ENCODE results near the gene DAD1. TPM values are rescaled to one million over a fixed set of nuclear protein-coding genes. Genes with fewer than 3 reads are reported as not detected.
"Not testable (repeated sequence)": the region's sequence is repeated elsewhere in the genome, so short reads cannot be mapped to it uniquely, and the experiment has no call there.

The DAD1 gene
- total and polyA plus RNA-seq, 7 donors = 77.8 to 277 (median 118) TPM

GRCh38 chr14:22629361-22629760 is 40.3 kb upstream of the DAD1 start:
- intact Hi-C loops (cut with DNase I) = no loop called here
- WGBS, 3 donors = 65 to 77% (median 72%) methylated on average over 5 of the region's 5 CpGs

GRCh38 chr14:22627506-22628263 is 38.7 kb upstream of the DAD1 start:
- no peak overlapping the region for H3K27ac ChIP-seq
- no peaks in the 10 kb centered on the region for H3K4me1 ChIP-seq
- 71 to 75% (median 74%) methylated on average over 7 of the region's 7 CpGs for WGBS, 3 donors
- DNase-seq (no peak), ATAC-seq (no peak)
- H3K36me3 ChIP-seq (ENCODE audit: insufficient read depth in 1 of 2, low read depth in 1 of 2) = no peaks in the 10 kb centered on the region
- no peaks in the 10 kb centered on the region for H3K9me3 ChIP-seq
- H3K4me3 ChIP-seq = no peak overlapping the region
- H3K27me3 ChIP-seq (ENCODE audit: insufficient read depth in 3 of 3, low read length in 2 of 3) = no peaks in the 10 kb centered on the region
- intact Hi-C loops (cut with DNase I) = no loop called here
- TF ChIP-seq, protein P1, sequence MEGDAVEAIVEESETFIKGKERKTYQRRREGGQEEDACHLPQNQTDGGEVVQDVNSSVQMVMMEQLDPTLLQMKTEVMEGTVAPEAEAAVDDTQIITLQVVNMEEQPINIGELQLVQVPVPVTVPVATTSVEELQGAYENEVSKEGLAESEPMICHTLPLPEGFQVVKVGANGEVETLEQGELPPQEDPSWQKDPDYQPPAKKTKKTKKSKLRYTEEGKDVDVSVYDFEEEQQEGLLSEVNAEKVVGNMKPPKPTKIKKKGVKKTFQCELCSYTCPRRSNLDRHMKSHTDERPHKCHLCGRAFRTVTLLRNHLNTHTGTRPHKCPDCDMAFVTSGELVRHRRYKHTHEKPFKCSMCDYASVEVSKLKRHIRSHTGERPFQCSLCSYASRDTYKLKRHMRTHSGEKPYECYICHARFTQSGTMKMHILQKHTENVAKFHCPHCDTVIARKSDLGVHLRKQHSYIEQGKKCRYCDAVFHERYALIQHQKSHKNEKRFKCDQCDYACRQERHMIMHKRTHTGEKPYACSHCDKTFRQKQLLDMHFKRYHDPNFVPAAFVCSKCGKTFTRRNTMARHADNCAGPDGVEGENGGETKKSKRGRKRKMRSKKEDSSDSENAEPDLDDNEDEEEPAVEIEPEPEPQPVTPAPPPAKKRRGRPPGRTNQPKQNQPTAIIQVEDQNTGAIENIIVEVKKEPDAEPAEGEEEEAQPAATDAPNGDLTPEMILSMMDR (IDR thresholded peaks at IDR 0.05) = no peak

More at GRCh38 chr14:22629361-22629760, 40.3 kb upstream of the DAD1 start:
- DNase-seq (no peak), ATAC-seq (no peak)
- no peaks in the 10 kb centered on the region for H3K4me1 ChIP-seq
- no peaks in the 10 kb centered on the region for H3K36me3 ChIP-seq (ENCODE audit: insufficient read depth in 1 of 2, low read depth in 1 of 2)
- TF ChIP-seq, protein P1 (IDR thresholded peaks at IDR 0.05) = no peak
- no peaks in the 10 kb centered on the region for H3K9me3 ChIP-seq
- H3K27me3 ChIP-seq (ENCODE audit: insufficient read depth in 3 of 3, low read length in 2 of 3) = no peaks in the 10 kb centered on the region
- no peak overlapping the region for H3K27ac ChIP-seq
- H3K4me3 ChIP-seq = no peak overlapping the region

DNA sequence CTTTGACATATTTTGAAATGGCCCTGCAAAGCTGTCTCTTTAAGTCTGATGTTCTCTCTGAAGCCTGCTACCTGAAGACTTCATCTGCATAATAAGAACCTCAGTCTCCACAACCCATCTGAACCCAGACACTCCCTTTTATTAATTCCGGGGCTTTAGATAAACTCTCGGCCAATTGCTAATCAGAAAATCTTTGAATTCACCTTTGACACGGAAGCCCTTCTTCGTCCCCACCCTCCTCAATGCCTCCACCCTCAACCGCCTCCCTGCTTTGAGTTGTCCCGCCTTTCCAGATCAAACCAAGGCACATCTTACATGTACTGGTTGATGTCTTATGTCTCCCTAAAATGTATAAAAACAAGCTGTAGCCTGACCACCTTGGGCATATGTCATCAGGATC is 37.6 kb upstream of the DAD1 start:
- intact Hi-C loops (cut with DNase I) = no loop called here
- Histone ChIP-seq H3K4me3 (no peak overlapping the region), H3K27me3 (ENCODE audit: insufficient read depth in 3 of 3, low read length in 2 of 3) (no peaks in the 10 kb centered on the region), H3K36me3 (ENCODE audit: insufficient read depth in 1 of 2, low read depth in 1 of 2) (no peaks in the 10 kb centered on the region), H3K9me3 (no peaks in the 10 kb centered on the region), H3K27ac (no peak overlapping the region), H3K4me1 (no peaks in the 10 kb centered on the region)
- TF ChIP-seq, protein P1 (IDR thresholded peaks at IDR 0.05) = no peak
- DNase-seq (no peak), ATAC-seq (no peak)
- 81 to 88% (median 87%) methylated on average over 6 of the region's 6 CpGs for WGBS, 3 donors

DNA sequence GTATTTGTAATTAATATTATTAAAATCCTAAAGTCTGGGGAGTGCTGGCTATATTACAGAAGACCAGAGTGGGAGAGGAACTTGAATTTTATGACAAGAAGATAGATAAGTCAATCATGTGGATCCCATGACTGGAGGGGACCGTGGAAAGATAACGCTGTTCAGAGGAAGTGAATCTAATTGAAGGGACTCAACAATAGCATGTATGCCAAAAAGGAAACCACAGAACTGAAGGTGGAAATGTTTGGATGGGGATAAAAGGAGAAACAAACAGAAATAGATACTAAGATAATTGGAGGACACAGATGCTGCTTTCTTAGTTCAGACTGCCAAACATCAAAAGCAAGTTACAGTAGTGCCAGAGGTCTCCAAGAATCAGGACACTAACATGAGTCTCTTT is 34.0 kb upstream of the DAD1 start:
- no peak for ATAC-seq
- Histone ChIP-seq H3K27me3 (ENCODE audit: insufficient read depth in 3 of 3, low read length in 2 of 3) (no peaks in the 10 kb centered on the region), H3K4me3 (no peak overlapping the region), H3K9me3 (no peaks in the 10 kb centered on the region), H3K4me1 (no peaks in the 10 kb centered on the region), H3K36me3 (ENCODE audit: insufficient read depth in 1 of 2, low read depth in 1 of 2) (no peaks in the 10 kb centered on the region), H3K27ac (no peak overlapping the region)
- no peak for DNase-seq
- intact Hi-C loops (cut with DNase I) = no loop called here
- TF ChIP-seq, protein P1 (IDR thresholded peaks at IDR 0.05) = no peak
- 18 to 53% (median 36%) methylated on average over 2 of the region's 2 CpGs for WGBS, 3 donors

DNA sequence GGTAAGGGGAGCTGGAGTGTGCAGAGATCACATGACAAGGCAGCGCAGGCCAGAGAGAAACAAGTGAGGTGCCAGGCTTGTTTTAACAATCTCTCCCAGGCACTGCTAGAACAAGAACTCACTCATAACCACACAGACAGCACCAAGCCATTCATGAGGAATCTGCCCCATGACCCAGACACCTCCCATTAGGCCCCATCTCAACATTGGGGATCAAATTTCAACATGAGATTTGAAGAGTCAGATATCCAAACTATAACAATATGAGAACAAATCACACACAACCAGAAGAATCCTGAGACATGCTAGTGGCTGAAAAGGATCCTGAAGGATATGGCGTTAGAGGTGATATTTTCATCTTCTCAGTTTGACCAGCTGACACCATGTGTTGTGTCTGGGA is 33.2 kb upstream of the DAD1 start:
- Histone ChIP-seq H3K27me3 (ENCODE audit: insufficient read depth in 3 of 3, low read length in 2 of 3) (no peaks in the 10 kb centered on the region), H3K36me3 (ENCODE audit: insufficient read depth in 1 of 2, low read depth in 1 of 2) (no peaks in the 10 kb centered on the region), H3K4me1 (no peaks in the 10 kb centered on the region), H3K27ac (no peak overlapping the region), H3K9me3 (no peaks in the 10 kb centered on the region), H3K4me3 (no peak overlapping the region)
- WGBS, 3 donors = 65 to 75% (median 70%) methylated on average over 2 of the region's 2 CpGs
- ATAC-seq (no peak), DNase-seq (no peak)
- intact Hi-C loops (cut with DNase I) = no loop called here
- TF ChIP-seq, protein P1 (IDR thresholded peaks at IDR 0.05) = no peak

DNA sequence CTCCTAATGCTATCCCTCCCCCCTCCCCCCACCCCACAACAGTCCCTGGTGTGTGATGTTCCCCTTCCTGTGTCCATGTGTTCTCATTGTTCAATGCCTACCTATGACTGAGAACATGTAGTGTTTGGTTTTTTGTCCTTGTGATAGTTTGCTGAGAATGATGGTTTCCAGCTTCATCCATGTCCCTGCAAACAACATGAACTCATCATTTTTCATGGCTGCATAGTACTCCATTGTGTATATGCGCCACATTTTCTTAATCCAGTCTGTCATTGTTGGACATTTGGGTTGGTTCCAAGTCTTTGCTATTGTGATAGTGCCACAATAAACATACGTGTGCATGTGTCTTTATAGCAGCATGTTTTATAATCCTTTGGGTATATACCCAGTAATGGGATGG is 26.7 kb upstream of the DAD1 start:
- ATAC-seq; intact Hi-C loops (cut with DNase I); H3K27ac ChIP-seq; H3K4me3 ChIP-seq; H3K27me3 ChIP-seq (ENCODE audit: insufficient read depth in 3 of 3, low read length in 2 of 3); DNase-seq; H3K9me3 ChIP-seq: not testable (repeated sequence)
- Histone ChIP-seq H3K4me1 (peaks cover 17% of the 10 kb centered on the region), H3K36me3 (ENCODE audit: insufficient read depth in 1 of 2, low read depth in 1 of 2) (peaks cover 0 to 24% of the 10 kb centered on the region in 2 donors)
- WGBS, 3 donors = 92 to 96% (median 93%) methylated on average over 2 of the region's 2 CpGs
